HepG2 (cell line): Measurements from ENCODE around the gene CREBRF. TPM values are rescaled to one million over a fixed set of nuclear protein-coding genes. Genes with fewer than 3 reads are reported as not detected.

Experiments used
- BCL6 ChIP-seq: IDR thresholded peaks from 2 replicates; pipeline ENCODE4 v1.6.1; 2016; ENCODE audit warnings: missing genetic modification reagents, missing compliant biosample characterization
- CREB1 ChIP-seq, 2 experiments: fragments of 450-650 bp in 1 of 2; IDR thresholded peaks; 2 replicates each; pipeline ENCODE4 v1.6.1; 2016 to 2017; ENCODE audit warnings: control low read depth in 1 of 2, mild to moderate bottlenecking in 1 of 2, missing compliant biosample characterization in 1 of 2, missing genetic modification characterization in 1 of 2
- MED1 ChIP-seq: sonication (generic); formaldehyde crosslinking; IDR thresholded peaks from 2 replicates; pipeline ENCODE4 v1.4.0; 2020; ENCODE audit warnings: missing genetic modification reagents
- MEIS1 ChIP-seq: sonication (generic); formaldehyde crosslinking; IDR thresholded peaks from 2 replicates; pipeline ENCODE4 v1.9.0; 2021; ENCODE audit warnings: mild to moderate bottlenecking, missing genetic modification reagents, moderate library complexity, borderline replicate concordance
- NCOA2 ChIP-seq: sonication (generic); formaldehyde crosslinking; IDR thresholded peaks from 2 replicates; pipeline ENCODE4 v1.8.0; 2022; ENCODE audit warnings: inconsistent platforms
- PRDM10 ChIP-seq: sonication (generic); formaldehyde crosslinking; IDR thresholded peaks from 2 replicates; pipeline ENCODE4 v1.4.0; 2020; ENCODE audit warnings: low read depth, missing genetic modification reagents
- RXRA ChIP-seq: sonication (generic); formaldehyde crosslinking; IDR thresholded peaks from 2 replicates; pipeline ENCODE4 v1.5.1; 2020; ENCODE audit warnings: missing genetic modification reagents
- WIZ ChIP-seq: sonication (generic); formaldehyde crosslinking; IDR thresholded peaks from 2 replicates; pipeline ENCODE4 v1.5.1; 2020; ENCODE audit warnings: mild to moderate bottlenecking, missing genetic modification reagents
- ZFP1 ChIP-seq: IDR thresholded peaks from 2 replicates; pipeline ENCODE4 v1.6.1; 2016
- ZFP91 ChIP-seq: sonication (generic); formaldehyde crosslinking; IDR thresholded peaks from 2 replicates; pipeline ENCODE4 v1.9.0; 2022; ENCODE audit warnings: missing genetic modification reagents, mild to moderate bottlenecking, borderline replicate concordance
- ZNF430 ChIP-seq: sonication (generic); formaldehyde crosslinking; IDR thresholded peaks from 2 replicates; pipeline ENCODE4 v1.9.0; 2021; ENCODE audit warnings: mild to moderate bottlenecking, missing genetic modification reagents
- ZNF609 ChIP-seq: sonication (generic); formaldehyde crosslinking; IDR thresholded peaks from 2 replicates; pipeline ENCODE4 v1.4.0; 2020; ENCODE audit warnings: mild to moderate bottlenecking, missing genetic modification reagents, borderline replicate concordance
- ZNF703 ChIP-seq: sonication (generic); formaldehyde crosslinking; IDR thresholded peaks from 2 replicates; pipeline ENCODE4 v1.5.1; 2020; ENCODE audit warnings: missing genetic modification reagents, mild to moderate bottlenecking, moderate library complexity, borderline replicate concordance
- polyA plus RNA-seq, 8 experiments: library from polyadenylated mRNA; depleted of rRNA in 3 of 8; stranded (reverse) in 7 of 8; unstranded in 1 of 8; fragments of >200 nt; fragmentation: Illumina TruSeq in 4 of 8; extraction: Trizol in 4 of 8; gene quantifications; 2 replicates each; pipeline versions ENCODE4 v1.2.1 to v1.2.3, GENCODE V29; 2011 to 2016; ENCODE audit warnings: low read depth in 4 of 8, missing spikeins in 1 of 8, mixed read lengths in 1 of 8; ENCODE audit not compliant: insufficient read depth in 1 of 8
- total RNA-seq, 5 experiments: library from RNA; depleted of rRNA; stranded (reverse); fragments of >200 nt; fragmentation: Illumina TruSeq; extraction: Trizol; gene quantifications; 2 replicates each; pipeline ENCODE4 v1.2.3, GENCODE V29; 2016; ENCODE audit warnings: low read depth in 1 of 5
- TF ChIP-seq, protein P1 (sequence below): sonication (generic); formaldehyde crosslinking; IDR thresholded peaks from 2 replicates; pipeline ENCODE4 v1.4.0; 2020; ENCODE audit warnings: missing genetic modification reagents

Gene CREBRF
- total and polyA plus RNA-seq, 2 of the 13 experiments (the other 11 are each of a cell fraction or from before 2014, with no cell fraction given) = 4.5 to 10.2 TPM

DNA sequence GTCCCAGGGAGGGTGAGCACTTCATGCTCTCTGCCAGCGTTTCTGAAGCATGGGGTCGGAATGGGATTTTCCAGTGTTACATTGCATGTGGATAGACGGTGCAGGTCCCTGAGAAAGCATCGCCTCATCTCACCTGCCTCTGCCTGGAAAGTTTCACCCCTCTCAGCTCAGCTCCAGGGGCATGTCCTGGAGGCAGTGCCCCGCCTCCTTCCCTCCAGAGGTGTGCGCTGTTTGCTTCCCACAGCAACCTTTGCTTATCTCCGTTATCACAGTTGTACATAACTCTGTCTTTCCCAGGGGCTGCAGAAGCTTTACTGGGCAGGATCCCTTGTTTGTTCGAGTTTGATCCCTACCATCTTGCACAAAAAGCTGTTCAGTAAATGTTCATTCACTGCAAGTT, 10.7 kb upstream of the CREBRF start (continued):
- 0 out of 2 replicates have a peak, but pooled peaks have one; percentile 20 for TF ChIP-seq PRDM10 (CRISPR knock-in tag)
- 0 out of 2 replicates have a peak, but pooled peaks have one; percentile 38 for TF ChIP-seq RXRA
- no peak for TF ChIP-seq WIZ (CRISPR knock-in tag)
- TF ChIP-seq, protein P1, sequence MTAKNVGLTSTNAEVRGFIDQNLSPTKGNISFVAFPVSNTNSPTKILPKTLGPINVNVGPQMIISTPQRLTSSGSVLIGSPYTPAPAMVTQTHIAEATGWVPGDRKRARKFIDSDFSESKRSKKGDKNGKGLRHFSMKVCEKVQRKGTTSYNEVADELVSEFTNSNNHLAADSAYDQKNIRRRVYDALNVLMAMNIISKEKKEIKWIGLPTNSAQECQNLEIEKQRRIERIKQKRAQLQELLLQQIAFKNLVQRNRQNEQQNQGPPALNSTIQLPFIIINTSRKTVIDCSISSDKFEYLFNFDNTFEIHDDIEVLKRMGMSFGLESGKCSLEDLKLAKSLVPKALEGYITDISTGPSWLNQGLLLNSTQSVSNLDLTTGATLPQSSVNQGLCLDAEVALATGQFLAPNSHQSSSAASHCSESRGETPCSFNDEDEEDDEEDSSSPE (CRISPR knock-in tag) = no peak
- 0 out of 2 replicates have a peak, but pooled peaks have one; percentile 25 for TF ChIP-seq MEIS1
- peak; percentile 32; the same call in 1 of the 2 replicates for TF ChIP-seq ZFP91 (CRISPR knock-in tag)
- TF ChIP-seq ZNF703 (CRISPR knock-in tag) = no peak
- TF ChIP-seq ZFP1 (CRISPR knock-in tag) = no peak
- TF ChIP-seq MED1 (CRISPR knock-in tag) = peak; percentile 33; the same call in 1 of the 2 replicates
- TF ChIP-seq BCL6 (CRISPR knock-in tag) = peak; percentile 64
- TF ChIP-seq NCOA2 (CRISPR knock-in tag) = 0 out of 2 replicates have a peak, but pooled peaks have one; percentile 34
- TF ChIP-seq ZNF430 = no peak; the same call in 1 of the 2 replicates
- TF ChIP-seq CREB1 (IDR thresholded peaks at IDR 0.05) = no peak
- no peak for TF ChIP-seq CREB1 (CRISPR knock-in tag; IDR thresholded peaks at IDR 0.05)
- 0 out of 2 replicates have a peak, but pooled peaks have one; percentile 34 for TF ChIP-seq ZNF609 (CRISPR knock-in tag)
